DOHH2 (cell line): ENCODE results near the gene SMURF2.

Source experiments
- H3F3A ChIP-seq: fragments of 200-600 bp; sonication (generic), shearing (Covaris generic); 2 replicates; pipeline ENCODE4 v1.6.0; 2016; ENCODE audit warnings: antibody characterized with exemption, mild to moderate bottlenecking; ENCODE audit not compliant: control insufficient read depth, insufficient read depth
- H3K27ac ChIP-seq: fragments of 200-600 bp; sonication (generic); 2 replicates; pipeline ENCODE4 v1.5.1; 2014; ENCODE audit warnings: low read depth, mild to moderate bottlenecking, low read length, moderate library complexity
- H3K27me3 ChIP-seq: fragments of 200-600 bp; sonication (generic); 2 replicates; pipeline ENCODE4 v1.6.1; 2014; ENCODE audit warnings: mild to moderate bottlenecking, low read length, mixed read lengths; ENCODE audit not compliant: control insufficient read depth
- H3K36me3 ChIP-seq: fragments of 200-600 bp; sonication (generic); 2 replicates; pipeline ENCODE4 v1.6.1; 2014; ENCODE audit warnings: mild to moderate bottlenecking, low read length, moderate library complexity, mixed read lengths; ENCODE audit not compliant: control insufficient read depth
- H3K4me1 ChIP-seq: fragments of 200-600 bp; sonication (generic); 2 replicates; pipeline ENCODE4 v1.6.1; 2014; ENCODE audit warnings: mild to moderate bottlenecking, low read length, mixed read lengths; ENCODE audit not compliant: control insufficient read depth
- H3K4me2 ChIP-seq: fragments of 200-600 bp; sonication (generic); 2 replicates; pipeline ENCODE4 v1.6.0; 2014; ENCODE audit warnings: mild to moderate bottlenecking, low read length, moderate library complexity
- H3K4me3 ChIP-seq: fragments of 200-600 bp; sonication (generic); 2 replicates; pipeline ENCODE4 v1.5.1; 2014; ENCODE audit warnings: mild to moderate bottlenecking, low read length, mixed read lengths
- H3K79me2 ChIP-seq: fragments of 200-600 bp; sonication (generic); 2 replicates; pipeline ENCODE4 v1.6.1; 2014; ENCODE audit warnings: mild to moderate bottlenecking, low read length, mixed read lengths; ENCODE audit not compliant: control insufficient read depth
- H3K9me2 ChIP-seq: fragments of 200-600 bp; sonication (generic); replicated peaks from 2 replicates; pipeline ENCODE4 v1.6.1; 2014; ENCODE audit warnings: mild to moderate bottlenecking, low read length, mixed read lengths; ENCODE audit not compliant: control insufficient read depth
- H3K9me3 ChIP-seq: fragments of 200-600 bp; sonication (generic); 2 replicates; pipeline ENCODE4 v1.6.1; 2014; ENCODE audit warnings: antibody characterized with exemption, low read length, mixed read lengths; ENCODE audit not compliant: control insufficient read depth, insufficient read depth
- H4K20me1 ChIP-seq: fragments of 200-600 bp; sonication (generic); 2 replicates; pipeline ENCODE4 v1.6.0; 2014; ENCODE audit warnings: low read depth, mild to moderate bottlenecking, antibody characterized with exemption, low read length, moderate library complexity; ENCODE audit not compliant: control insufficient read depth, insufficient read depth
- EZH2phosphoT487 ChIP-seq: fragments of 200-600 bp; sonication (generic); IDR thresholded peaks from 2 replicates; pipeline ENCODE4 v1.6.1; 2017; ENCODE audit warnings: borderline replicate concordance, mild to moderate bottlenecking, antibody characterized with exemption, low read length, moderate library complexity, mixed read lengths
- TF ChIP-seq, protein P1 (sequence below): fragments of 200-600 bp; sonication (generic); IDR thresholded peaks from one replicate; pipeline ENCODE4 v1.5.1; 2014; ENCODE audit warnings: antibody characterized with exemption, mild to moderate bottlenecking, low read depth, low read length; ENCODE audit not compliant: poor library complexity, severe bottlenecking

SMURF2 gene

DNA sequence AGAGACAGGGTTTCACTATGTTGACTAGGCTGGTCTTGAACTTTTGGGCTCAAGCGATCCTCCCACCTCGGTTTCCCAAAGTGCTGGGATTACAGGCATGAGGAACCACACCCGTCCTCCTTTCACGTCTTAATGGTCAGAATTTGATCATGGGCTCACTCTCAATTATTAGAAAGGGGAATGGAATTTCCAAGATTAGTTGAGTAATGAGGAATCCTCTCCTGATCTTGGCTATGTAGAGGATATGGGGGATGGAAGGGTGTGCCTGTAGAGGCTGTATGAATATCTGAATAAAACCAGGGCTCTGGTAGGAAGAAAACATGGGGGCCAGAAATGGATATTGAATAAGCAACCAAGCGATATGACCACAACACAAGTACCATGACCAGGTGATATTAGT lies 25.9 kb upstream of the SMURF2 start:
- no peaks in the 10 kb centered on the region for H3K4me1 ChIP-seq
- H3K4me2 ChIP-seq: no peak overlapping the region
- no peak overlapping the region for H3K27ac ChIP-seq
- no peak overlapping the region for H3K4me3 ChIP-seq
- no peaks in the 10 kb centered on the region for H3K36me3 ChIP-seq
- no peaks in the 10 kb centered on the region for H3K9me3 ChIP-seq
- no peaks in the 10 kb centered on the region for H3F3A ChIP-seq
- no peaks in the 10 kb centered on the region for H4K20me1 ChIP-seq
- no peak for TF ChIP-seq EZH2phosphoT487
- TF ChIP-seq, protein P1, sequence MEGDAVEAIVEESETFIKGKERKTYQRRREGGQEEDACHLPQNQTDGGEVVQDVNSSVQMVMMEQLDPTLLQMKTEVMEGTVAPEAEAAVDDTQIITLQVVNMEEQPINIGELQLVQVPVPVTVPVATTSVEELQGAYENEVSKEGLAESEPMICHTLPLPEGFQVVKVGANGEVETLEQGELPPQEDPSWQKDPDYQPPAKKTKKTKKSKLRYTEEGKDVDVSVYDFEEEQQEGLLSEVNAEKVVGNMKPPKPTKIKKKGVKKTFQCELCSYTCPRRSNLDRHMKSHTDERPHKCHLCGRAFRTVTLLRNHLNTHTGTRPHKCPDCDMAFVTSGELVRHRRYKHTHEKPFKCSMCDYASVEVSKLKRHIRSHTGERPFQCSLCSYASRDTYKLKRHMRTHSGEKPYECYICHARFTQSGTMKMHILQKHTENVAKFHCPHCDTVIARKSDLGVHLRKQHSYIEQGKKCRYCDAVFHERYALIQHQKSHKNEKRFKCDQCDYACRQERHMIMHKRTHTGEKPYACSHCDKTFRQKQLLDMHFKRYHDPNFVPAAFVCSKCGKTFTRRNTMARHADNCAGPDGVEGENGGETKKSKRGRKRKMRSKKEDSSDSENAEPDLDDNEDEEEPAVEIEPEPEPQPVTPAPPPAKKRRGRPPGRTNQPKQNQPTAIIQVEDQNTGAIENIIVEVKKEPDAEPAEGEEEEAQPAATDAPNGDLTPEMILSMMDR: no peak
- H3K9me2 ChIP-seq: no peaks in the 10 kb centered on the region
- no peaks in the 10 kb centered on the region for H3K27me3 ChIP-seq
- no peaks in the 10 kb centered on the region for H3K79me2 ChIP-seq

DNA sequence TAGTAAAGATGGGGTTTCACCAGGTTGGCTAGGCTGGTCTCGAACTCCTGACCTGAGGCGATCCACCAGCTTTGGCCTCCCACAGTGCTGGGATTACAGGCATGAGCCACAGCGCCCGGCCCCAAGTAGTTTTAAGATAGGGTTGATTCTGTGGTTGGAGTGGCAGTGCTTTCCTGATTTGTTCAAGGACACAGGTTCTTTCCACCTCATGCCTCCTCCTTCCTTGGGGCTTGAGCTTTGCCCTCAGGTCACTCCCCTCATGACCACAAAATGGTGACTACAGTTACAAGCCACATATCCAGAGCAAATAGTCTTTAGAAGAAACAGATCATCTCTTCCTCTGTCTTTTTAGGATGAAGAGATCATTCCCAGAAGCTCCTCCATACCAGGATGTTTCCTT lies 25.3 kb upstream of the SMURF2 start:
- H3K9me2 ChIP-seq: no peaks in the 10 kb centered on the region
- H3K27ac ChIP-seq: no peak overlapping the region
- TF ChIP-seq, protein P1: no peak
- H3K4me2 ChIP-seq: no peak overlapping the region
- no peaks in the 10 kb centered on the region for H3F3A ChIP-seq
- H4K20me1 ChIP-seq: no peaks in the 10 kb centered on the region
- H3K4me1 ChIP-seq: no peaks in the 10 kb centered on the region
- no peaks in the 10 kb centered on the region for H3K79me2 ChIP-seq
- H3K9me3 ChIP-seq: no peaks in the 10 kb centered on the region
- H3K4me3 ChIP-seq: no peak overlapping the region
- H3K36me3 ChIP-seq: no peaks in the 10 kb centered on the region
- no peaks in the 10 kb centered on the region for H3K27me3 ChIP-seq

DNA sequence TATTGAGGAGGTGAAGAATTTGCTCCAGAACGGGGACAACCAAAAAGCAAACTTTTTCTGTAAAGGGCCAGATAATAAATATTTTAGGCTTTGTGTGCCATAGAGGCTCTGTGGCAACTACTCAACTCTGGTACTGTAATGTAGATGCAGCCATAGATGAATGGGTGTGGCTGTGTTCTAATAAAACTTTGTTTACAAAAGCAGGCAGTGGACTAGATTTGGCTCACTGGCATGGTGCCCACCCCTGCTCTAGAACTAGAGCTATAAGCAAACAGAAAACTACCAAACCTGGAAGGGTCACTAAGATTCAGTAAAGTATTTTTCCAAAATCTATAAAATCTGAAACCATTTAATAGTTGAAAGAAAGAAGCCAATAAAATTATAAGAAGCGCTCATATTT lies 24.6 kb upstream of the SMURF2 start:
- no peak for TF ChIP-seq EZH2phosphoT487
- TF ChIP-seq, protein P1: no peak
- H3K4me3 ChIP-seq: no peak overlapping the region
- H3K4me2 ChIP-seq: no peak overlapping the region
- no peaks in the 10 kb centered on the region for H3K36me3 ChIP-seq
- H3K79me2 ChIP-seq: no peaks in the 10 kb centered on the region
- H3K27me3 ChIP-seq: no peaks in the 10 kb centered on the region
- H3F3A ChIP-seq: no peaks in the 10 kb centered on the region
- no peak overlapping the region for H3K27ac ChIP-seq
- H3K9me2 ChIP-seq: no peaks in the 10 kb centered on the region
- no peaks in the 10 kb centered on the region for H3K4me1 ChIP-seq
- no peaks in the 10 kb centered on the region for H3K9me3 ChIP-seq
- no peaks in the 10 kb centered on the region for H4K20me1 ChIP-seq

DNA sequence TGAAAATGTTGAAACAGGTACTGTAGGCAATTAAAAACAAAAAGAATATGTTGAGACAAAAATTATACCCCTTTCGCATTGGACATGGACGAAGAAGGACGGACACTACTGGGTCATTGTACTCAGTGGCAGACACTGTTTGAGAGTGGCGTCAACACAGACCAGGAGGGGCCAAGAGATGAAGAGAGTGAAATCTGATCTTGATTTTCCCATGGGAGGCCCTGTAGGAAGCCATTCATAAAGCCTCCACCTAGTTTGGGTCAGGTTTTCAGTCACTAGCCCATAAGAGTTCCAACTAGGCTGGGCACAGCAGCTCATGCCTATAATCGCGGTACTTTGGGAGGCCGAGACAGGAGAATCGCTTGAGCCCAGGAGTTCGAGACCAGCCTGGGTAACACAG lies 23.6 kb upstream of the SMURF2 start:
- Histone ChIP-seq H3K27me3 (no peaks in the 10 kb centered on the region), H3K9me2 (no peaks in the 10 kb centered on the region), H3K36me3 (no peaks in the 10 kb centered on the region), H3K27ac (no peak overlapping the region), H3K4me3 (no peak overlapping the region), H3K4me2 (no peak overlapping the region), H3K79me2 (no peaks in the 10 kb centered on the region), H3K9me3 (no peaks in the 10 kb centered on the region), H3K4me1 (no peaks in the 10 kb centered on the region), H3F3A (no peaks in the 10 kb centered on the region), H4K20me1 (no peaks in the 10 kb centered on the region)
- TF ChIP-seq EZH2phosphoT487: no peak
- TF ChIP-seq, protein P1: no peak
